Measurements from ENCODE around the gene CC2D1B. TPM values are rescaled to one million over a fixed set of nuclear protein-coding genes. Genes with fewer than 3 reads are reported as not detected.

Gene CC2D1B
- total RNA-seq, 1 donor from 2014 or later: 66.4 TPM

DNA sequence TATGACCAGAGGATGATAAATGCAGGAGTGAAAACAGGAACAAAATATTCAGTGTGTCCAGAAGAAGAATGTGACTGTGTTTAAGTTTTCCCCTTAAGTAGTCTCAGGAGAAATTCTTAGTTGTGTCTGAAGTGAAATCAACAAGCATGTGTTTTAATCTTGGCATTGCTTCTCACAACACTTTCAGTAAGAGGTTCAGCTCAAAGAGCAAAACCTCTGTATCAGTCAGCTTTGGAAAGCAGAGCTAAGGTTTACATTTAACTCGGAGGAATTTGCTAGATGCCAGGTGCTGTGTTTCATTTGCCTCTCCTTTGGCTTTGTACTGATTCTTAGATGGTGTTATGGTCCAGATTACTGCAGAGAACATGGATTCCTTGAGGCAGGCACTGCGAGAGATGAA is 28.6 kb downstream of the CC2D1B start:
- H3K27me3 Mint-ChIP-seq: peaks cover 2% of the 10 kb centered on the region
- TF ChIP-seq, protein P1, sequence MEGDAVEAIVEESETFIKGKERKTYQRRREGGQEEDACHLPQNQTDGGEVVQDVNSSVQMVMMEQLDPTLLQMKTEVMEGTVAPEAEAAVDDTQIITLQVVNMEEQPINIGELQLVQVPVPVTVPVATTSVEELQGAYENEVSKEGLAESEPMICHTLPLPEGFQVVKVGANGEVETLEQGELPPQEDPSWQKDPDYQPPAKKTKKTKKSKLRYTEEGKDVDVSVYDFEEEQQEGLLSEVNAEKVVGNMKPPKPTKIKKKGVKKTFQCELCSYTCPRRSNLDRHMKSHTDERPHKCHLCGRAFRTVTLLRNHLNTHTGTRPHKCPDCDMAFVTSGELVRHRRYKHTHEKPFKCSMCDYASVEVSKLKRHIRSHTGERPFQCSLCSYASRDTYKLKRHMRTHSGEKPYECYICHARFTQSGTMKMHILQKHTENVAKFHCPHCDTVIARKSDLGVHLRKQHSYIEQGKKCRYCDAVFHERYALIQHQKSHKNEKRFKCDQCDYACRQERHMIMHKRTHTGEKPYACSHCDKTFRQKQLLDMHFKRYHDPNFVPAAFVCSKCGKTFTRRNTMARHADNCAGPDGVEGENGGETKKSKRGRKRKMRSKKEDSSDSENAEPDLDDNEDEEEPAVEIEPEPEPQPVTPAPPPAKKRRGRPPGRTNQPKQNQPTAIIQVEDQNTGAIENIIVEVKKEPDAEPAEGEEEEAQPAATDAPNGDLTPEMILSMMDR (IDR thresholded peaks at IDR 0.05): no peak
- H3K4me1 Mint-ChIP-seq: no peaks in the 10 kb centered on the region
- intact Hi-C loops (cut with micrococcal nuclease): no loop called here
- CTCF ChIA-PET: no interaction called here
- DNase-seq: no peak
- POLR2A ChIA-PET: no interaction called here
- ATAC-seq (ENCODE audit: low read depth): no peak
- no peak overlapping the region for H3K27ac Mint-ChIP-seq
- no peaks in the 10 kb centered on the region for H3K9me3 Mint-ChIP-seq
- H3K36me3 Mint-ChIP-seq (ENCODE audit: low read depth): no peaks in the 10 kb centered on the region
- no peak overlapping the region for H3K4me3 Mint-ChIP-seq

DNA sequence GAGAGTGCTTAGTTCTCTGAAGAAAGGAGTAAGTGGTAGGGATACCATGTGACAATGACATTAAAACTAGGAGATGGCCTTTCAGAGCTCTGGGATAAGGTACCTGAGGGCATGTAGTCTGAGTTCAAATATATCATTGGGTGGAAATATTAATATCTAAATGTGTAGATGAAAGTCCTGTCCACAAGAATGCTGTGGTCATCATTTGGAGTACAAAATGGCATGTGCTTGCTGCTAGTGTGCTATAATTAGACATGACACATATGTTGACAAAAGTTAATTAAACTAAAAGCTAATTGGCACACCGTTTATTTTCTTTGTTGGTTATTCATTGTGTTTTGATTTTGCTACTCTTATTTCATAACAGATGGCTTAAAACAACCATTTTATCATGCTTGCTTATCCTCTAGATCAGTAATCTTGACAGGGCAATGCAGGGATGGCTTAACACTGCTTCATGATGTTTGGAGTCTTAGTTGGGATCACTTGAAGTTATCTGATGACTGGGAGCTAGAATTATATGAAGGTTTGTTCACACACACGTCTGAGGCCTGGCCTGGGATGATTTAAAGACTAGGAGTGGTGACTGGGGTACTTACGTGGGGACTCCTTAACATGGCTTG is 31.0 kb downstream of the CC2D1B start:
- CTCF ChIA-PET: no interaction called here
- ATAC-seq (ENCODE audit: low read depth) (no peak), DNase-seq (no peak)
- POLR2A ChIA-PET: no interaction called here
- intact Hi-C loops (cut with micrococcal nuclease): no loop called here
- H3K36me3 Mint-ChIP-seq (ENCODE audit: low read depth): no peaks in the 10 kb centered on the region
- no peaks in the 10 kb centered on the region for H3K4me1 Mint-ChIP-seq
- no peak overlapping the region for H3K4me3 Mint-ChIP-seq
- peaks cover 2% of the 10 kb centered on the region for H3K27me3 Mint-ChIP-seq
- no peak overlapping the region for H3K27ac Mint-ChIP-seq
- no peaks in the 10 kb centered on the region for H3K9me3 Mint-ChIP-seq
- TF ChIP-seq, protein P1 (IDR thresholded peaks at IDR 0.05): no peak

DNA sequence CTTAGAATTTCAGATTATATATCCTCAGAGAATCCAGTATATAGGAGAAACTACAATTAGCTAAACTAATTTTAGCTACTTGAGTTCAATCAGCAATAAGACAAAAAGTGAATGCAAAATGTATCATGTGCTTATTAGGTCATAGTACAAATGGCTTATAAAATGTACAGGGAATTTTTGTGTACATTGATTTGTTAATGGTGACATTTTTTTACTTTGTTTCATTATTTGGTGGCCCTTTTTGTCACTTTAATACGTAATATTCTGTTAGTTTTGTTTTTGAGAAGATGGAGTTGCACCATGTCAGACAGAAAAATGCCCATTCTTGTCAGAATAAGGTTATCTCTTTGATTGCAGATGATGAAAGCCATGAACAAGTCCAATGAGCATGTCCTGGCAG is 33.6 kb downstream of the CC2D1B start:
- CTCF ChIA-PET: no interaction called here
- TF ChIP-seq, protein P1 (IDR thresholded peaks at IDR 0.05): no peak
- Mint-ChIP-seq H3K27me3 (no peaks in the 10 kb centered on the region), H3K27ac (no peak overlapping the region), H3K4me3 (no peak overlapping the region), H3K36me3 (ENCODE audit: low read depth) (no peaks in the 10 kb centered on the region), H3K4me1 (no peaks in the 10 kb centered on the region), H3K9me3 (no peaks in the 10 kb centered on the region)
- no peak for DNase-seq
- ATAC-seq (ENCODE audit: low read depth): no peak
- intact Hi-C loops (cut with micrococcal nuclease): no loop called here
- POLR2A ChIA-PET: no interaction called here

DNA sequence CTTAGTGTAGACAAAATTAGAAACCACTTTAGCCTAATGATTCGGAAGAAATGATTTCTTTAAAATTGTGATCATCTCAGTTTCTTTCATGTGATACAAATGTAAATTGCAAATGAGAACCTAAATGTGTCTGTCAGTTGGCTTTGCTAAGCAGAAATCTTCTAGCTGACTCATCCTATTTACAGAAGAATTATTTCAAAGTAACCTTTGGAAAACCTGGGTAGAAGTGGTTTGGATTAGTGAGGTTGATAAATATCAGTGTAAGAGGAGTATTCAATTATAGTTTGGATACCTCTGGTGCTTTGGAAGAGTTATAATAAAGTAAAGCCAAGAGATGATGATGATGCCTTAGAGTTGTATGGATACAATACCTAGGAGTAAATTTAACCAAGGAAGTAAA is 37.4 kb downstream of the CC2D1B start:
- Mint-ChIP-seq H3K36me3 (ENCODE audit: low read depth) (no peaks in the 10 kb centered on the region), H3K9me3 (no peaks in the 10 kb centered on the region), H3K27ac (no peak overlapping the region), H3K4me3 (no peak overlapping the region), H3K4me1 (no peaks in the 10 kb centered on the region), H3K27me3 (no peaks in the 10 kb centered on the region)
- ChIA-PET CTCF (no interaction called here), POLR2A (no interaction called here)
- intact Hi-C loops (cut with micrococcal nuclease): no loop called here
- DNase-seq (no peak), ATAC-seq (ENCODE audit: low read depth) (no peak)
- TF ChIP-seq, protein P1 (IDR thresholded peaks at IDR 0.05): no peak

DNA sequence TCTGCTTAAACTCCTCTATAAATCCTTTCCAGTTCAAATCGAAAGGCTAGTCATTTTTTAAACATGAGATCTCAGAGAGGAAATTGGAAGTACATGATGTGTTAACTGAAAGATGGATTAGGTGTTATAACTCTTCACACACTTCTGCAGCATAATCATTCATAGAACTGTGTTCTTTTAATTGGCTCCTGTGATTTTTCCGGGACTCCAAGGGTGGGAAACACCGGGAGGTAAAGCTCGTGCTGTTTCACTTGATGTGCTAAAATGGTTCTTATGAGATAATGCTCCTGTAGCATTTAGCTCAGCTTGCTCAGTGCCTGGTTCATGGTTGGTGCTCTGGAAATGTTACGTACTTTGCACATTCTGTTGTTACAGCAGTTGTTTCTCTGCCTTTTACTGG is 40.2 kb downstream of the CC2D1B start:
- H3K27me3 Mint-ChIP-seq: peaks cover 2% of the 10 kb centered on the region
- no peaks in the 10 kb centered on the region for H3K9me3 Mint-ChIP-seq
- ATAC-seq (ENCODE audit: low read depth) (no peak), DNase-seq (no peak)
- H3K4me1 Mint-ChIP-seq: no peaks in the 10 kb centered on the region
- ChIA-PET POLR2A (no interaction called here), CTCF (no interaction called here)
- H3K4me3 Mint-ChIP-seq: no peak overlapping the region
- H3K36me3 Mint-ChIP-seq (ENCODE audit: low read depth): no peaks in the 10 kb centered on the region
- intact Hi-C loops (cut with micrococcal nuclease): no loop called here
- H3K27ac Mint-ChIP-seq: no peak overlapping the region
- TF ChIP-seq, protein P1 (IDR thresholded peaks at IDR 0.05): no peak
